Fibroblast of the aortic adventitia (primary cell): ENCODE measurements around the gene KIAA0232. TPM values are rescaled to one million over a fixed set of nuclear protein-coding genes. Genes with fewer than 3 reads are reported as not detected.

Experiments used
- DNase-seq: peaks from one replicate; pipeline ENCODE4 v3.0.0-alpha.2; 2010; ENCODE audit warnings: low read depth
- H3K4me3 ChIP-seq: 2 replicates; pipeline ENCODE4 v1.5.1; 2011; ENCODE audit warnings: low read depth, mild to moderate bottlenecking, control low read depth, low read length, moderate library complexity
- CTCF ChIP-seq: IDR thresholded peaks from 2 replicates; pipeline ENCODE4 v1.5.1; 2011; ENCODE audit warnings: mild to moderate bottlenecking, low read length, control low read depth, inconsistent platforms; ENCODE audit not compliant: insufficient read depth
- total RNA-seq: library from RNA; depleted of rRNA; stranded (reverse); fragments of >200 nt; gene quantifications from 2 replicates; pipeline ENCODE4 v1.2.3, GENCODE V29; 2012; ENCODE audit warnings: low replicate concordance

Gene KIAA0232
- total RNA-seq, 1 donor: 28.7 TPM

GRCh38 chr4:6849691-6850090 lies 67.2 kb downstream of the KIAA0232 start:
- TF ChIP-seq CTCF: no peak
- DNase-seq: no peak
- H3K4me3 ChIP-seq: no peak overlapping the region

GRCh38 chr4:6851431-6851830 lies 68.9 kb downstream of the KIAA0232 start:
- no peak for TF ChIP-seq CTCF
- no peak overlapping the region for H3K4me3 ChIP-seq
- no peak for DNase-seq

GRCh38 chr4:6851962-6852361 lies 69.4 kb downstream of the KIAA0232 start:
- H3K4me3 ChIP-seq: no peak overlapping the region
- DNase-seq: no peak
- TF ChIP-seq CTCF: no peak

GRCh38 chr4:6852582-6852981 lies 70.1 kb downstream of the KIAA0232 start:
- TF ChIP-seq CTCF: no peak
- H3K4me3 ChIP-seq: no peak overlapping the region
- no peak for DNase-seq

GRCh38 chr4:6854098-6854744 lies 71.7 kb downstream of the KIAA0232 start:
- no peak for DNase-seq
- no peak overlapping the region for H3K4me3 ChIP-seq
- TF ChIP-seq CTCF: no peak

- peak; percentile 71 for DNase-seq
- no peak overlapping the region for H3K4me3 ChIP-seq
- TF ChIP-seq CTCF: no peak
These were observed 73.3 kb downstream of the KIAA0232 start for GRCh38 chr4:6855692-6856297.
